ENCODE measurements around the gene DDX42.
"Not testable (repeated sequence)": the region's sequence is repeated elsewhere in the genome, so short reads cannot be mapped to it uniquely, and the experiment has no call there.

DNA sequence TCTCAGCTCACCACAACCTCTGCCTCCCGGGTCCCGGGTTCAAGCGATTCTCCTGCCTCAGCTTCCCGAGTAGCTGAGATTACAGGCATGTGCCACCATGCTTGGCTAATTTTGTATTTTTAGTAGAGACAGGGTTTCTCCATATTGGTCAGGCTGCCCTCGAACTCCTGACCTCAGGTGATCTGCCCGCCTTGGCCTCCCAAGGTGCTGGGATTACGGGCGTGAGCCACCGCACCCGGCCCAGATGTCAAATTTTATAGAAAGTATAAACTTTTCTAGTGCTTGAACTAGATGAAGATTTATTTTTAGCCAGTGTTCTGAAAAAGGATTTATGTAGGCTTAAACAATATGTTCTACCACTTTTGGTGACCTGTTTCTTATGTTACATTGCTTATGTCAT, 22.4 kb downstream of the DDX42 start:
- TF ChIP-seq, protein P1, sequence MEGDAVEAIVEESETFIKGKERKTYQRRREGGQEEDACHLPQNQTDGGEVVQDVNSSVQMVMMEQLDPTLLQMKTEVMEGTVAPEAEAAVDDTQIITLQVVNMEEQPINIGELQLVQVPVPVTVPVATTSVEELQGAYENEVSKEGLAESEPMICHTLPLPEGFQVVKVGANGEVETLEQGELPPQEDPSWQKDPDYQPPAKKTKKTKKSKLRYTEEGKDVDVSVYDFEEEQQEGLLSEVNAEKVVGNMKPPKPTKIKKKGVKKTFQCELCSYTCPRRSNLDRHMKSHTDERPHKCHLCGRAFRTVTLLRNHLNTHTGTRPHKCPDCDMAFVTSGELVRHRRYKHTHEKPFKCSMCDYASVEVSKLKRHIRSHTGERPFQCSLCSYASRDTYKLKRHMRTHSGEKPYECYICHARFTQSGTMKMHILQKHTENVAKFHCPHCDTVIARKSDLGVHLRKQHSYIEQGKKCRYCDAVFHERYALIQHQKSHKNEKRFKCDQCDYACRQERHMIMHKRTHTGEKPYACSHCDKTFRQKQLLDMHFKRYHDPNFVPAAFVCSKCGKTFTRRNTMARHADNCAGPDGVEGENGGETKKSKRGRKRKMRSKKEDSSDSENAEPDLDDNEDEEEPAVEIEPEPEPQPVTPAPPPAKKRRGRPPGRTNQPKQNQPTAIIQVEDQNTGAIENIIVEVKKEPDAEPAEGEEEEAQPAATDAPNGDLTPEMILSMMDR (IDR thresholded peaks at IDR 0.05 in 8 of 11, conservative IDR thresholded peaks at IDR 0.05 in 3 of 11): not testable (repeated sequence)
- TF ChIP-seq POLR2A, POLR2AphosphoS5 (IDR thresholded peaks at IDR 0.05): not testable (repeated sequence)

Measured in spleen (tissue), 7 donors.